Gastroesophageal sphincter (tissue), 4 donors: ENCODE measurements around the gene ABHD14A. TPM values are rescaled to one million over a fixed set of nuclear protein-coding genes. Genes with fewer than 3 reads are reported as not detected.

Experiments
- ATAC-seq: fragments of 150-250 bp; one replicate; pipeline ENCODE4 v1.9.1; 2016; ENCODE audit warnings: mild to moderate bottlenecking, moderate library complexity
- H3K27ac ChIP-seq, 4 donors: fragments of 200-600 bp; sonication (generic) in 3 of 4; 1 replicate in 3 of 4; 2 replicates in 1 of 4; pipeline ENCODE4 v1.5.1; 2016 to 2019
- H3K27me3 ChIP-seq: fragments of 200-600 bp; sonication (generic); one replicate; pipeline ENCODE4 v1.5.1; 2019
- H3K36me3 ChIP-seq, 2 donors: fragments of 200-600 bp; sonication (generic); one replicate each; pipeline ENCODE4 v1.5.1; 2019; ENCODE audit warnings: control low read depth in 1 of 2
- H3K4me1 ChIP-seq, 3 donors: fragments of 200-600 bp; sonication (generic); 1 replicate in 2 of 3; 2 replicates in 1 of 3; pipeline ENCODE4 v1.5.1; 2016 to 2019; ENCODE audit warnings: control low read depth in 2 of 3
- H3K4me3 ChIP-seq, 2 donors: fragments of 200-600 bp; sonication (generic); one replicate each; pipeline ENCODE4 v1.5.1; 2019; ENCODE audit warnings: mild to moderate bottlenecking in 1 of 2, moderate library complexity in 1 of 2
- H3K9me3 ChIP-seq, 3 donors: fragments of 200-600 bp; sonication (generic); one replicate each; pipeline ENCODE4 v1.5.1; 2017 to 2019; ENCODE audit warnings: control low read depth in 2 of 3
- EP300 ChIP-seq: sonication (generic); formaldehyde crosslinking; IDR thresholded peaks from one replicate; pipeline ENCODE4 v1.6.1; 2017; ENCODE audit warnings: antibody characterized with exemption, mild to moderate bottlenecking
- POLR2A ChIP-seq, 2 donors: fragments of 450-650 bp; IDR thresholded peaks; one replicate each; pipeline ENCODE4 v1.6.1; 2017; ENCODE audit warnings: antibody characterized with exemption in 2 of 2, mild to moderate bottlenecking in 2 of 2, moderate library complexity in 1 of 2
- POLR2AphosphoS5 ChIP-seq: sonication (generic); formaldehyde crosslinking; IDR thresholded peaks from one replicate; pipeline ENCODE4 v1.6.1; 2017; ENCODE audit warnings: antibody characterized with exemption
- WGBS, 2 donors: methylation state at CpG; one replicate each; pipeline ENCODE4 v1.1.5; 2018; ENCODE audit warnings: low coverage in 1 of 2; 5-methylcytosine and 5-hydroxymethylcytosine counted together
- total RNA-seq, 4 donors: library from RNA; depleted of rRNA; stranded (reverse); fragments of >200 nt; gene quantifications; one replicate each; pipeline ENCODE4 v1.1.0, GENCODE V29; 2016
- TF ChIP-seq, protein P1 (sequence below), 4 experiments: fragments of 200-600 bp in 2 of 4; fragments of 450-650 bp in 2 of 4; sonication (generic) in 1 of 4; IDR thresholded peaks; one replicate each; pipeline ENCODE4 v1.5.1; 2017 to 2019; ENCODE audit warnings: antibody characterized with exemption in 4 of 4, mild to moderate bottlenecking in 2 of 4, moderate library complexity in 2 of 4

The ABHD14A gene
- total RNA-seq, 4 donors from 2014 or later: 12.6 to 20.2 (median 13.8) TPM

DNA sequence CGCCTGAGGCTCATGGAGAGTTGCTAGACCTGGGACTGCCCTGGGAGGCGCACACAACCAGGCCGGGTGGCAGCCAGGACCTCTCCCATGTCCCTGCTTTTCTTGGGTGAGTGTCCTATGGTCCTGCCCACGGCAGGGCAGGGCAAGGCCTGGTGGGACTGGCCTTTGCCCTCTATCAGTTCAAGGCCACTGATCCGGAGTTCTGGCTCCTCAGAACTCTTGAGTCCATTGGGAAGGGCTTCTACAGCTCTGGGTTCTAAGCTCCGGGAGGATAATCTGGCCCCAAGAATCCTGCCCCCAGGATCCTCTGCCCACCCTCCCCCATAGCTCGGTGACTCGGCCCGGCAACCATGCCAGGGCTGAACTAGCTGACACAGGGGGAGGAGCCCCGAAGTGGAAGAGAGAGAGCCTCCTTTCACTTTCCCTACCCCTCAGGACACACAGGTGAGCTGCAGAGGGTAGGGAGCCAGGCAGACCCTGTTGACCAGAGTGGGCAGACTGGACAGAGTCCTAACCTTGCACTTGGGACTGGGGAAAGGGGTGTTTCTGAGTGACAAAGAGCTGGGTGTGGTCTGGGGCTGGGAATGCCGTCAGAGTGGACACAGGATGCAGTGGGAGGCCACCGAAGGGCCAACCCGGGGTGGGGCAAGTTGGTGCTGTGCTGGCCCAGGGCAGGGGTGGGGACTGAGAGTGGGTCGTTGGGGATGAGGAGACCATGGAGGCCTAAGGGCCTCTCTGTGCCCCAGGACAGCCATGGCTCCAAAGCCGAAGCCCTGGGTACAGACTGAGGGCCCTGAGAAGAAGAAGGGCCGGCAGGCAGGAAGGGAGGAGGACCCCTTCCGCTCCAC lies 32.0 kb upstream of the ABHD14A start:
- WGBS, 2 donors: 29 to 32% methylated on average over 3 to 5 of the region's 17 CpGs
- ATAC-seq: peak; percentile 1
- TF ChIP-seq EP300 (no peak), POLR2AphosphoS5 (no peak), POLR2A (IDR thresholded peaks at IDR 0.05) (no peak)
- TF ChIP-seq, protein P1, sequence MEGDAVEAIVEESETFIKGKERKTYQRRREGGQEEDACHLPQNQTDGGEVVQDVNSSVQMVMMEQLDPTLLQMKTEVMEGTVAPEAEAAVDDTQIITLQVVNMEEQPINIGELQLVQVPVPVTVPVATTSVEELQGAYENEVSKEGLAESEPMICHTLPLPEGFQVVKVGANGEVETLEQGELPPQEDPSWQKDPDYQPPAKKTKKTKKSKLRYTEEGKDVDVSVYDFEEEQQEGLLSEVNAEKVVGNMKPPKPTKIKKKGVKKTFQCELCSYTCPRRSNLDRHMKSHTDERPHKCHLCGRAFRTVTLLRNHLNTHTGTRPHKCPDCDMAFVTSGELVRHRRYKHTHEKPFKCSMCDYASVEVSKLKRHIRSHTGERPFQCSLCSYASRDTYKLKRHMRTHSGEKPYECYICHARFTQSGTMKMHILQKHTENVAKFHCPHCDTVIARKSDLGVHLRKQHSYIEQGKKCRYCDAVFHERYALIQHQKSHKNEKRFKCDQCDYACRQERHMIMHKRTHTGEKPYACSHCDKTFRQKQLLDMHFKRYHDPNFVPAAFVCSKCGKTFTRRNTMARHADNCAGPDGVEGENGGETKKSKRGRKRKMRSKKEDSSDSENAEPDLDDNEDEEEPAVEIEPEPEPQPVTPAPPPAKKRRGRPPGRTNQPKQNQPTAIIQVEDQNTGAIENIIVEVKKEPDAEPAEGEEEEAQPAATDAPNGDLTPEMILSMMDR (IDR thresholded peaks at IDR 0.05): no peak
- H3K36me3 ChIP-seq: peaks cover 0 to 55% of the 10 kb centered on the region in 2 donors
- no peaks in the 10 kb centered on the region for H3K9me3 ChIP-seq
- H3K4me3 ChIP-seq: peak overlapping the region; percentile 21 to 86
- H3K27me3 ChIP-seq: no peaks in the 10 kb centered on the region
- H3K27ac ChIP-seq: peak overlapping the region; percentile 81 to 91 (median 88)
- peaks cover 0 to 43% (median 22%) of the 10 kb centered on the region in 3 donors for H3K4me1 ChIP-seq

GRCh38 chr3:51943451-51944391 lies 31.1 kb upstream of the ABHD14A start:
- H3K36me3 ChIP-seq: peaks cover 0 to 55% of the 10 kb centered on the region in 2 donors
- TF ChIP-seq POLR2A (IDR thresholded peaks at IDR 0.05) (no peak), POLR2AphosphoS5 (no peak), EP300 (no peak)
- TF ChIP-seq, protein P1 (IDR thresholded peaks at IDR 0.05): no peak
- H3K27ac ChIP-seq: peak overlapping the region in 3 of 4 donors; percentile 88 to 91 (median 89)
- 83 to 100% methylated on average over 1 to 5 of the region's 21 CpGs for WGBS, 2 donors
- H3K27me3 ChIP-seq: no peaks in the 10 kb centered on the region
- H3K4me1 ChIP-seq: peaks cover 0 to 43% (median 22%) of the 10 kb centered on the region in 3 donors
- ATAC-seq: no peak
- peak overlapping the region in 1 of 2 donors; percentile 86 for H3K4me3 ChIP-seq
- H3K9me3 ChIP-seq: no peaks in the 10 kb centered on the region

DNA sequence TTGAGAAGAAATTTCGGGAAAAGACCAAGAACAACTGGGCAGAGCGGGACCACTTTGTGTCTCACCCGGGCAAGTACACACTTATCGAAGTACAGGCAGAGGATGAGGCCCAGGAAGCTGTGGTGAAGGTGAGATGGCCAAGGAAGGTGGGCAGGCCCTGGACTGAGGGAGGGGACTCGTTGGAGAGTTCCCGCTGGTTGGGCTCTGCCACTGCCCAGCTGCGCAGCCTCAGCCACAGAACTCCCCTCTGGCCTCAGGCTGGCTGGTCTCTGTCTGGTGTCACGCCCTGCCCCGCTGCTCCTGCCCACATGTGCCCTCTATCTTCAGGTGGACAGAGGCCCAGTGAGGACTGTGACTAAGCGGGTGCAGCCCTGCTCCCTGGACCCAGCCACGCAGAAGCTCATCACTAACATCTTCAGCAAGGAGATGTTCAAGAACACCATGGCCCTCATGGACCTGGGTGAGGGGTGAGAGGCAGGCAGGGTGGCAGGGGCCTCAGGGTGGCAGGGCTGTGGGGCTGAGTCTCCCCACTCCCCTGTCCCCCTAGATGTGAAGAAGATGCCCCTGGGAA lies 30.3 kb upstream of the ABHD14A start:
- H3K27ac ChIP-seq: no peak overlapping the region
- H3K4me3 ChIP-seq: no peak overlapping the region
- peaks cover 0 to 36% (median 22%) of the 10 kb centered on the region in 3 donors for H3K4me1 ChIP-seq
- ATAC-seq: no peak
- no peaks in the 10 kb centered on the region for H3K9me3 ChIP-seq
- no peaks in the 10 kb centered on the region for H3K27me3 ChIP-seq
- 92 to 94% methylated on average over 7 to 10 of the region's 11 CpGs for WGBS, 2 donors
- H3K36me3 ChIP-seq: peaks cover 0 to 55% of the 10 kb centered on the region in 2 donors
- TF ChIP-seq EP300 (no peak), POLR2AphosphoS5 (no peak), POLR2A (IDR thresholded peaks at IDR 0.05) (no peak)
- TF ChIP-seq, protein P1 (IDR thresholded peaks at IDR 0.05): no peak

GRCh38 chr3:51945031-51945840 lies 29.6 kb upstream of the ABHD14A start:
- WGBS, 2 donors: 80% methylated on average over 1 to 2 of the region's 18 CpGs
- H3K9me3 ChIP-seq: no peaks in the 10 kb centered on the region
- no peak overlapping the region for H3K4me3 ChIP-seq
- TF ChIP-seq EP300 (no peak), POLR2A (IDR thresholded peaks at IDR 0.05) (no peak)
- no peaks in the 10 kb centered on the region for H3K27me3 ChIP-seq
- no peak overlapping the region for H3K27ac ChIP-seq
- no peak for ATAC-seq
- H3K36me3 ChIP-seq: peaks cover 0 to 60% of the 10 kb centered on the region in 2 donors
- H3K4me1 ChIP-seq: peaks cover 0 to 29% (median 21%) of the 10 kb centered on the region in 3 donors
